Neural progenitor cell (in vitro differentiated cells): ENCODE measurements around the gene DNMT3A. TPM values are rescaled to one million over a fixed set of nuclear protein-coding genes. Genes with fewer than 3 reads are reported as not detected.

ENCODE experiments used
- DNase-seq: peaks from one replicate; pipeline ENCODE4 v3.0.0-alpha.2; 2016; ENCODE audit warnings: low spot score
- H2AFZ ChIP-seq: fragments of 200-600 bp; sonication (generic); replicated peaks from 2 replicates; pipeline ENCODE4 v1.6.1; 2016; ENCODE audit warnings: antibody characterized with exemption
- H3F3A ChIP-seq: fragments of 200-600 bp; sonication (generic); 2 replicates; pipeline ENCODE4 v1.6.1; 2016; ENCODE audit warnings: antibody characterized with exemption, low read depth
- H3K27ac ChIP-seq: fragments of 200-600 bp; sonication (generic); 2 replicates; pipeline ENCODE4 v1.5.1; 2016; ENCODE audit warnings: mild to moderate bottlenecking
- H3K27me3 ChIP-seq: fragments of 200-600 bp; sonication (generic); 2 replicates; pipeline ENCODE4 v1.6.1; 2016; ENCODE audit warnings: mild to moderate bottlenecking, moderate library complexity
- H3K36me3 ChIP-seq: fragments of 200-600 bp; sonication (generic); 2 replicates; pipeline ENCODE4 v1.5.1; 2016
- H3K4me1 ChIP-seq: fragments of 200-600 bp; sonication (generic); 2 replicates; pipeline ENCODE4 v1.6.1; 2016; ENCODE audit warnings: mixed run types
- H3K4me2 ChIP-seq: fragments of 200-600 bp; sonication (generic); 2 replicates; pipeline ENCODE4 v1.6.1; 2016
- H3K4me3 ChIP-seq: fragments of 200-600 bp; sonication (generic); 2 replicates; pipeline ENCODE4 v1.5.1; 2016
- H3K79me2 ChIP-seq: fragments of 200-600 bp; sonication (generic); 2 replicates; pipeline ENCODE4 v1.6.1; 2016; ENCODE audit warnings: low read depth
- H3K9ac ChIP-seq: fragments of 200-600 bp; sonication (generic); 2 replicates; pipeline ENCODE4 v1.6.1; 2016
- H3K9me3 ChIP-seq: fragments of 200-600 bp; sonication (generic); 2 replicates; pipeline ENCODE4 v1.5.1; 2016; ENCODE audit warnings: low read depth
- H4K20me1 ChIP-seq: fragments of 200-600 bp; sonication (generic); 2 replicates; pipeline ENCODE4 v1.6.1; 2016; ENCODE audit warnings: low read depth
- H3K27ac Mint-ChIP-seq: 3 replicates; pipeline ENCODE4 v1.8.0; 2021; ENCODE audit warnings: mixed read lengths
- H3K27me3 Mint-ChIP-seq: 2 replicates; pipeline ENCODE4 v1.8.0; 2022; ENCODE audit warnings: low read depth, mild to moderate bottlenecking, inconsistent platforms, moderate library complexity, mixed read lengths; ENCODE audit not compliant: insufficient read depth
- H3K36me3 Mint-ChIP-seq: 3 replicates; pipeline ENCODE4 v1.8.0; 2021; ENCODE audit warnings: mixed read lengths
- H3K4me1 Mint-ChIP-seq: 3 replicates; pipeline ENCODE4 v1.8.0; 2021; ENCODE audit warnings: mixed read lengths
- H3K4me3 Mint-ChIP-seq: 3 replicates; pipeline ENCODE4 v1.8.0; 2021; ENCODE audit warnings: mild to moderate bottlenecking, moderate library complexity, mixed read lengths
- H3K9me3 Mint-ChIP-seq: 3 replicates; pipeline ENCODE4 v1.8.0; 2020; ENCODE audit warnings: mixed read lengths
- EZH2 ChIP-seq: fragments of 200-600 bp; sonication (generic); IDR thresholded peaks from 2 replicates; pipeline ENCODE4 v1.6.1; 2017; ENCODE audit warnings: antibody characterized with exemption, mild to moderate bottlenecking, moderate library complexity
- EZH2phosphoT487 ChIP-seq: fragments of 200-600 bp; sonication (generic); IDR thresholded peaks from 2 replicates; pipeline ENCODE4 v1.6.1; 2017; ENCODE audit warnings: antibody characterized with exemption
- total RNA-seq: library from RNA; depleted of rRNA; stranded (reverse); fragments of >200 nt; gene quantifications from 2 replicates; pipeline ENCODE4 v1.2.3, GENCODE V29; 2015; ENCODE audit warnings: low replicate concordance
- TF ChIP-seq, protein P1 (sequence below): fragments of 200-600 bp; sonication (generic); IDR thresholded peaks from 2 replicates; pipeline ENCODE4 v1.5.1; 2017; ENCODE audit warnings: antibody characterized with exemption, mild to moderate bottlenecking

DNMT3A gene
- total RNA-seq, 1 donor from 2014 or later, result 46.5 TPM

DNA sequence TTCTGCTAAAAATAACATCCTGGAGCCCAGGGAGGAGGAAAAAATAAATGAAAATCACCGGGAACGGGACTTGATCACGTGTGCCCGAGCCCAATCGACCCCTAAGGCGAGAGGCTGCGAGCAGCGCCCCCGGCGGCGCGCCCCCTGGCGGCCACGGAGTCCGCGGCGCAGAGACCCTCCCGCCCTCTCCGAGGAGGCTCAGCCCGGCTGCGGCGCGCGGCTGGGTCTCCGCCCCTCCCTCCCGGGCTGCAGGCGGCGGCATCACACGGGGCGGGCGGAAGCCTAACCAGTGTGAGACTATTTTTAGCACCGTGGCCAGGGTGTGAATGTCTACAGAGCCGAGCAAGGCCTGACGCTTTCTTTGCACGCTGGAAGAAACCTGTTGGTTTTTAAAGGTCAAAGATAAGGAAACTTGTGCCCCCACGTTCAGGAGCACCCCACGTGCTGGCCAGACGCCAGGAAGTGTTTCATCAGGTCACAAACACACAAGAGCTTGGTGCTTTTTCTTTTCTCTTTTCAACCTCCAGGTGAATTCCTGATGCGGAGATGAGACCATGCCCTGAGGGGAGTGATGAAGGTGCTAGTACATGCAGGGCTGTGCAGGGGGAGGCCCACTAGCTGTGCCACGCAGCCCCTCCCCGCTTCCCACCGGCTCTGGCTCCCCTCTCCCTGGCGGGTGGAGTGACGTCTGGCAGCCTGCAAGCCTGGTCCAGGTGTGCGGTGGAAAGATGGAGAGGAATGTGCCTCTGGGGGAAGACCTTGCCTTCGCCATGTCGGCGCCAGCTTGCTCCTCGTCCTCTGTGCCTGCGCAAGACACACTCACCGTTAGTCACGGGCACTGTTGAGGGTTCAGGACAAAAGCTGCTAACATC, 35.3 kb upstream of the DNMT3A start:
- peaks cover 7% of the 10 kb centered on the region for H3K36me3 Mint-ChIP-seq
- Histone ChIP-seq H3F3A (peaks cover 6% of the 10 kb centered on the region), H3K79me2 (no peaks in the 10 kb centered on the region), H3K4me2 (peak overlapping the region; percentile 46), H3K27me3 (peaks cover 4% of the 10 kb centered on the region), H3K27ac (no peak overlapping the region), H3K4me3 (no peak overlapping the region), H4K20me1 (no peaks in the 10 kb centered on the region), H3K9ac (no peak overlapping the region), H3K36me3 (no peaks in the 10 kb centered on the region), H2AFZ (no peak overlapping the region), H3K4me1 (peaks cover 17% of the 10 kb centered on the region), H3K9me3 (no peaks in the 10 kb centered on the region)
- no peak overlapping the region for H3K4me3 Mint-ChIP-seq
- peaks cover 34% of the 10 kb centered on the region for H3K4me1 Mint-ChIP-seq
- peak overlapping the region; percentile 57 for H3K27ac Mint-ChIP-seq
- peaks cover 6% of the 10 kb centered on the region for H3K9me3 Mint-ChIP-seq
- peaks cover 13% of the 10 kb centered on the region for H3K27me3 Mint-ChIP-seq
- DNase-seq, result peak; percentile 94
- no peak for TF ChIP-seq EZH2phosphoT487
- TF ChIP-seq, protein P1, sequence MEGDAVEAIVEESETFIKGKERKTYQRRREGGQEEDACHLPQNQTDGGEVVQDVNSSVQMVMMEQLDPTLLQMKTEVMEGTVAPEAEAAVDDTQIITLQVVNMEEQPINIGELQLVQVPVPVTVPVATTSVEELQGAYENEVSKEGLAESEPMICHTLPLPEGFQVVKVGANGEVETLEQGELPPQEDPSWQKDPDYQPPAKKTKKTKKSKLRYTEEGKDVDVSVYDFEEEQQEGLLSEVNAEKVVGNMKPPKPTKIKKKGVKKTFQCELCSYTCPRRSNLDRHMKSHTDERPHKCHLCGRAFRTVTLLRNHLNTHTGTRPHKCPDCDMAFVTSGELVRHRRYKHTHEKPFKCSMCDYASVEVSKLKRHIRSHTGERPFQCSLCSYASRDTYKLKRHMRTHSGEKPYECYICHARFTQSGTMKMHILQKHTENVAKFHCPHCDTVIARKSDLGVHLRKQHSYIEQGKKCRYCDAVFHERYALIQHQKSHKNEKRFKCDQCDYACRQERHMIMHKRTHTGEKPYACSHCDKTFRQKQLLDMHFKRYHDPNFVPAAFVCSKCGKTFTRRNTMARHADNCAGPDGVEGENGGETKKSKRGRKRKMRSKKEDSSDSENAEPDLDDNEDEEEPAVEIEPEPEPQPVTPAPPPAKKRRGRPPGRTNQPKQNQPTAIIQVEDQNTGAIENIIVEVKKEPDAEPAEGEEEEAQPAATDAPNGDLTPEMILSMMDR, result peak; percentile 99

DNA sequence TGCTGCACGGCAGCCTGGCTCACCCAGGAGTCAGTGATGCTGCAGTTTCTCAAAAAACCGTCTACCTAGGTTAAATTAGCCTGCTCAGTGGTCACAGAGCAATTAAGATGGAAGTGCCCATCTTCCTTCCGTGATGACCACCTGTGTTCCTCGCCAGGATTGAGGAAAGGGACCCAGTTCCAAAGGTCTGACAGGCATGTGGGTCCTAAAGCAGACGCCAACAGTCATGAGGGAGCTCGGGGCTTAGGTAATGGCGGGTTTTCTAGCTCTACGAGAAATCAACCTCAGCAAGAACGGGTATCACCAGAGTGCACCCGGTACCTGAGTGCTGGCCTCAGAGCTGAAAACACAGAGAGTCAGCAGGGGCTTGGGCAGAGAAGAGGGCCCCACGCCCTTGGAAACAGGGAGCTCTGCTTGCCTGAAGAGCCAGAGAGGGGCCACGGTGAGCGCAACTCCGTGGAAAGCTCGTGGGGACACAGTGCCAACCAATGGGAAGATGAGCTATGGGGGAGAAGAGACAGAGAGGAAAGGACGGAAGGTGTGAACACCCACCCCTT, 34.3 kb upstream of the DNMT3A start:
- no peak for DNase-seq
- Mint-ChIP-seq H3K36me3 (peaks cover 7% of the 10 kb centered on the region), H3K27ac (peak overlapping the region; percentile 57), H3K27me3 (peaks cover 13% of the 10 kb centered on the region), H3K4me3 (peak overlapping the region; percentile 76), H3K9me3 (peaks cover 6% of the 10 kb centered on the region), H3K4me1 (peaks cover 37% of the 10 kb centered on the region)
- Histone ChIP-seq H3K4me2 (no peak overlapping the region), H3K27ac (no peak overlapping the region), H3F3A (peaks cover 13% of the 10 kb centered on the region), H3K9ac (no peak overlapping the region), H3K4me1 (peaks cover 21% of the 10 kb centered on the region), H3K79me2 (no peaks in the 10 kb centered on the region), H3K4me3 (no peak overlapping the region), H3K36me3 (no peaks in the 10 kb centered on the region), H3K9me3 (no peaks in the 10 kb centered on the region), H4K20me1 (no peaks in the 10 kb centered on the region), H2AFZ (no peak overlapping the region), H3K27me3 (peaks cover 4% of the 10 kb centered on the region)
- TF ChIP-seq EZH2phosphoT487 (no peak), EZH2 (no peak)
- TF ChIP-seq, protein P1, result no peak

DNA sequence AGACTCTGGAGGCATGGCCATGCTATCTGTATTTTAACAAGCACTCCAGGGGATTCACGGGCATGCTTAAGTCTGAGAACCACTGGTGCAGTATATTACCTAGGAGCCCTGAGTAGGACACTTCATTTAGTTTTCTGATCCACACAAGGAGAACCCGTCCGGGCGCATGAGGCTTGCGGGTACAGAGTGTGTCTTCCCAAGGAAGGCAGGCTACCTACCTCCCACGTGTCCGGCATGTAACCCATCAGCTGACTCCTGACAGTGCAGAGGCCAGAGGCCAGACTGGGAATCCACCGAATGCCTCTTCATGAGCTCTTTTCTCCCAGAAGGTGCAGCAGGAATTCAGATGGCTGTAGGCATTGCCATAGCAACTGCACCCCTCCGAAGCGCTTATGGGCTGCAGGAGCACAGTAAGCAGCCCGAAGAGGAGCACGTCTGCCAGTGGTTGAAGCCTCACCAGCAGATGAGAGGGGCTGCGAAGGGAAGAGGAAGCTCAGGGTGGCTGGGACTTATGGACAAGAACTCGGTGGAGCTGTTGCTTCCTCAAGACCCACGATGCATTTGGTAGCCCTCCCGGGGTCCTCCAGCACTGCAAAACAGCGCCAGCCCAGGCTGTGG, 33.8 kb upstream of the DNMT3A start:
- H3F3A ChIP-seq, result peaks cover 13% of the 10 kb centered on the region
- peaks cover 7% of the 10 kb centered on the region for H3K36me3 Mint-ChIP-seq
- no peaks in the 10 kb centered on the region for H3K36me3 ChIP-seq
- peaks cover 6% of the 10 kb centered on the region for H3K9me3 Mint-ChIP-seq
- H3K27me3 ChIP-seq, result peaks cover 4% of the 10 kb centered on the region
- H3K4me1 Mint-ChIP-seq, result peaks cover 40% of the 10 kb centered on the region
- H3K4me3 Mint-ChIP-seq, result peak overlapping the region; percentile 76
- no peaks in the 10 kb centered on the region for H4K20me1 ChIP-seq
- H3K4me1 ChIP-seq, result peaks cover 23% of the 10 kb centered on the region
- no peak for DNase-seq
- TF ChIP-seq EZH2 (no peak), EZH2phosphoT487 (no peak)
- TF ChIP-seq, protein P1, result no peak
- no peaks in the 10 kb centered on the region for H3K9me3 ChIP-seq
- H3K4me2 ChIP-seq, result no peak overlapping the region
- H3K9ac ChIP-seq, result no peak overlapping the region
- H3K79me2 ChIP-seq, result no peaks in the 10 kb centered on the region
- no peak overlapping the region for H2AFZ ChIP-seq
- H3K27ac Mint-ChIP-seq, result no peak overlapping the region
- no peak overlapping the region for H3K4me3 ChIP-seq
- H3K27ac ChIP-seq, result no peak overlapping the region
- peaks cover 13% of the 10 kb centered on the region for H3K27me3 Mint-ChIP-seq
